Measurements from ENCODE around the gene KCNQ5.
"Not testable (repeated sequence)": the region's sequence is repeated elsewhere in the genome, so short reads cannot be mapped to it uniquely, and the experiment has no call there.

Gene KCNQ5

DNA sequence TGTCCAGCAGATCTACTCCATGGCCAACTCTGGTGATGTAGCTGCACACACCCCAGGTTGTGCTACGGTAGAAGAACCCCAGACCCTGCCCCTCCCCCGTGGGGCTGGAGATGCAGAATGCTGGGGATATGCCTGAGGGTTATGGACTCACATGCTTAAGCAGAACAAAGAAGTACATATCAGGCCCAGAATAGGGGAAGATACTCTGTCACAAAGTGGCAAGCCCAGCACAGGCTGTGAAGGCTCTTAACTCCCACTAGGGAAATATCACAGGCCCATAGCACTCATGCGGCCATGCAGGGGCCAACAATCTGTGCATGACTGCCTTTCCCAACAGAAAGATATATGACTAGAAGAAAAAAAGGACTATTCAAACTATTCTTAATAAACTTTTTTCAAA, 234.9 kb downstream of the KCNQ5 start:
- no peak for DNase-seq

DNA sequence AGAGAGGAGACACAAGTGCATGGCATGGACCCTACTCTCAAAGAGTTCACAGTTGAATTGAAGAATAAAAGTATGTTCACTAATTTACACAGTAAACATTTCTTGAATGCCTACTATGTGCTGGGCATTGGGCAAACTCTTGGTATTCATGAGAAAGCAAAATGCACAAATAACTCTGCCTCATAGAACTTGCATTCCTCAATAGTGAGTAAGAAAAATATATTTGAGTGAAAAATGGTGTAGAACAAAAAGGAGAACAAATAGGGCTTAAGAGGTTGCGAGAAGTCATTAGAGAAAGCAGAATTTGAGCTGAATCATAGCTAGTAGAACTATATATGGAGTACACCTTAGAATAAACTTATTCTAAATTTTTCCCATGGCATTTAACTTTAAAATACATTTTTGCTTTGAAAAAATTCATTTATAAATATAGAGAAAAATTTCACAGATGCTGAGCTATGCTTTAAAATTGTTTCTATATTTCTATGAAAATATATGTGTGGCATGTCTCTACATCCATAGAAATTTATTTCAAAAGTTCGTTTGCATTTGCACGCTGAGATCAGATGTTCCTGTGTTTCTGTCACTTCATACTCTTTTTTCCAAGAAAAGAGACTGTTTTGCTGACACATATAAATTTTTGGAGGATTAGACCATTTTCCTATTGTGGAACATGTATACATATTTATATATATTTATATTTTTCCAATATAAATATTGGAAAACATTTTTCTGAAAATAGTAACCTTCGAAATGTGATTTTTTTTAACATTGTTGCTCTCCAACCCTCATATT, 236.1 kb downstream of the KCNQ5 start:
- no peak for DNase-seq

- no peak for DNase-seq
Observed at GRCh38 chr6:72861059-72861458, 239.2 kb downstream of the KCNQ5 start.

- DNase-seq: no peak
Observed at GRCh38 chr6:72861935-72862432, 240.1 kb downstream of the KCNQ5 start.

- DNase-seq: no peak
Observed at GRCh38 chr6:72863131-72863530, 241.3 kb downstream of the KCNQ5 start.

GRCh38 chr6:72864236-72864635, 242.4 kb downstream of the KCNQ5 start:
- no peak for DNase-seq

- no peak for DNase-seq
Observed at GRCh38 chr6:72864799-72865198, 242.9 kb downstream of the KCNQ5 start.

DNA sequence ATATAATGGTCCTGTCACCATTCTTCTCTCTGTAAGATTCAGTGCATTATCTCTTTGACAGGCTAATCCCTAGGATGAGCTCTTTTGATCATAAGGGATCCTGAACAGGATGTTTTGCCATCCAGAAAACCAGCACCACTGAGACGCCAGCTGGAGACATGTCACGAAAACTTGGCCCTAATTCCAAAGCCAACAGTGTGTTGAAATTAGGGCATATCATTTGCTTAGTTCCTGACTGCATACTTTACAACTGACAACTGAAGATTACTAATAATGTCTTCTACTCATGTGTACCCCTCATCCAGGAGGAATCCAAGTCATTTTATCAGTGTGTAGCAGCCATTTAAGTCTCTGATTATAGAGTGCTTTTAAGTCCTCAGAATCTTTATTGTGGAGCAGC, 243.6 kb downstream of the KCNQ5 start:
- no peak for DNase-seq

DNA sequence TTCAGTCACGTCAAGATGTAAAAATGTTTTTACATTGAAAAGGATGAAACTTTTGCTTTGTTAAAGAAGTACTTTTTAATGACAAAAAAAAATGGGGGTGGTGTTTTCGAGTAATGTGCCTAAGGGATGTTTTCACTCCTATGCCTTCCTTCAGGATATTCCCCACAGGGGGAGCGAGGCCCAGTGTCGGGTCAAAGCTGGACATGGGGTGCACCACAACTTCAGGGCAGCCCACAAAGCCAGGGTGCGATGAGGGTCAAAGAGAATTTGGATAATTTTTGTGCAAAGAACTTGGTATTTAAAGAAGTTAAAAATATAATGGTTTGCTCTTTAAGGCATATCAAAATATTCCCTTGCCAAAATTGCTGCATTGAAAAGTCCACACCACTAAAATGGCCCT, 247.8 kb downstream of the KCNQ5 start:
- no peak for DNase-seq

DNA sequence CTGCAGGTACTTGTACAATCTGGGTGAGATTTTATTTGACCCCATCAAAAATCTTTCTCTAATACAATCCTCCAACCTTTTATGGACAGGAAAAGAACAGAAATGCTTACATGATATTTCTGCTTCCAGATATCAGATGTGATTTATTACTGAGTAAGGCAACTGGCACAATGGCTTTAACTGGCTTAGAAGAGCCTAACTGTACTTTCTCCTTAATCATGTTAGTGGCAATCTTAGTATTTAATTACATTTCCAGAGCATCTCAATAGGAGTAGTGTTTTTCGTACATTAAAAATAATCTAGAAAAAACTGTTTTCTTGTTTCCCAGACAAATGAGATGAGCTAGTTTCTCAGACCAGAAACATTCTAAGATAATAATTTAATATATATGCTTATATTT, 251.6 kb downstream of the KCNQ5 start:
- DNase-seq: no peak

DNA sequence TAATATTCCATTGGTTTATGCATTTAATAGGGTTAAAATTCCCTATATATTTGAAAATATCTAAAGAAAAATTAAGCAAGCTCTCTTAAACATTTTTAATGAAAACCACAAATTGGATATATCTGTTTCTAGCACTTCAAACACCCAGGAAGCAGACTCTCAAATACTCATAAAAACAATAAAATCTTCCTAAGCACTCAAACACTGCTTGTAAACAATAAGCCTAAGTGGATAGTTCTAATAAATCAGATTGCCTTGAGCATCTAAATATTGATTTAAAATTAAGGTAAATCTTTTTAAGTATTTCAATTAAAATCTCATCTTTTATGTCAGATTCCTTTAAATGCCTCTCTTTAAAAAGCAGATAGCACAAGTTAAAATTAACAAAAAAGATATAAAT, 254.4 kb downstream of the KCNQ5 start:
- DNase-seq: no peak

DNA sequence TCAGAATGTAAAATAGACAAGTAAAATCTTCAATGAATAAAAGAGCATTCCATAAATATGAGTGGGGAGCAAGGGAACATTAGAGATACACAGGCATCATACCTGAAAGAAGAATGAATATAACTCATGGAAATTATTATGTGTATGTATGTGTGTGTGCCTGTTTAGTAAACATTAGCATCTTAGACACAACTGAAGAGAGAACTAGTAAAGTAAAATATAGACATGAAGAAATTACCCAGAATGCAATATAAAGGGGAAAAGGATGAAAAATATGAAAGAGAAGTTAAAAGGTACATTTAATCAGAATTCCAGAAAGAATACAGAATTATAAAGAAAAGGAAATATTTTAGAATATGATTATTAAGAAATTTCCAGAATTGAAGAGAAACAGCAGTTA, 264.3 kb downstream of the KCNQ5 start:
- no peak for DNase-seq

GRCh38 chr6:72890233-72890632, 268.4 kb downstream of the KCNQ5 start:
- DNase-seq: no peak

GRCh38 chr6:72890671-72891070, 268.8 kb downstream of the KCNQ5 start:
- no peak for DNase-seq

- no peak for DNase-seq
Observed at GRCh38 chr6:72892901-72893300, 271.0 kb downstream of the KCNQ5 start.

GRCh38 chr6:72894091-72894490, 272.2 kb downstream of the KCNQ5 start:
- DNase-seq: no peak

DNA sequence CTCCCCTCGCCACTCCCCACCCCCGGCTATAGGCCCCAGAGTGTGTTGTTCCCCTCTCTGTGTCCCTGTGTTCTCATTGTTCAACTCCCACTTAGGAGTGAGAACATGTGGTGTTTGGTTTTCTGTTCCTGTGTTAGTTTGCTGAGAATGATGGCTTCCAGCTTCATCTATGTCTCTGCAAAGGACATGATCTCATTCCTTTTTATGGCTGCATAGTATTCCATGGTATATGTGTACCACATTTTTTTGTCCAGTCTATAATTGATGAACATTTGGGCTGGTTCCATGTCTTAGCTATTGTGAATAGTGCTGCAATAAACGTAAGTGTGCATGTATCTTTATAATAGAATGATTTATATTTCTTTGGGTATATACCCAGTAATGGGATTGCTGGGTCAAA, 276.4 kb downstream of the KCNQ5 start:
- not testable (repeated sequence) for DNase-seq

- no peak for DNase-seq
Observed at GRCh38 chr6:72905705-72906478, 284.0 kb downstream of the KCNQ5 start.

DNA sequence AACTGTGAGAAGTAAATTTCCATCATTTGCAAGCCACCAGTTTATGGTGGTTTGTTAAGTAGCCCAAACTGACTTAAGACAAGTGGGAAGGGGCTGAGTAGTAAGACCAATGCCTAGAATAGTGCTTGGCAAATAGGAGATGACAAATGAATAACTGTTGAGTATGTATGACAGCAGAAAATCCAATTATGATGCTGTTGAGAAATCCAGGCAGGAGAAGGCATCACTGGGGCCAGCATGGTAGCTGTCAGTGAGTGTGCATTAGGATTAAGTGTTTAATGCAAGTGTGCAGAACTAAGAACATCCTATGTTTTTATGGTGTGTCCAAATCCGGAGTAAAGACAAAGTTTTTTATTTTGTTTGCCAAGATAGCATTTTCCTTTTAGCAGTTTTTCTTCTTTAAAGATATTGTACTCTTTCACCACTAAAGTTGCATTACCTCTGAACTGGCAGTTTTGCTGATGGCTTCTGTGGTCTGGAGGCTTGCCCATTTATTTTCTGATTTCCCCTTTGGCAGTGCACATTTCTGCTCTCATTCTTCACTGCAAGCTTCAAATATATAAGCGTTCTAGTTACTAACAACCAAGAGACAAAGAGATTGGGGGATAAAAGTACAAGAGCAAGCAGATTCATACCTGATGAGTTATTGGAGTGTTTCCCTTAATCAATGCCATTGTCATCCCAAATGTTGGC, 289.7 kb downstream of the KCNQ5 start:
- DNase-seq: no peak

- DNase-seq: no peak
Observed at GRCh38 chr6:72913797-72914196, 291.9 kb downstream of the KCNQ5 start.

DNA sequence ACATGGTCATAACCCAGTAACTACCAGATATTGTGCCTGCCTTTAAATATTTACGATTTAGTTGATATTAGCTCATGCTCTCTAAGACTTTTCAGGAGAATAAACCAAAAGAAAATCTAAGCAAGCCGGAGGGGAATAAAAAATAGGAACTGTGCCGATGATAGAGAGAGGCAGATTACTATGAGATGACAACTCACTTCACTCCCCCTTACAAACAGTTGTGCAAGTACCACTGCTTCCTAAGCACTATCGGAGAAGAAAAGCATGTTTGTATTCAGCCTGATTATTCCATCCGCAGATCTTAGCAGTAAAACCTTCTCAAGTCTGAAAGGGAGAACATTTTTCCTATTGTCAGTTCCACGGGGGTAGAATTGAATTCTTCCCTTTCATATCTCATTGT, 294.4 kb downstream of the KCNQ5 start:
- no peak for DNase-seq

DNA sequence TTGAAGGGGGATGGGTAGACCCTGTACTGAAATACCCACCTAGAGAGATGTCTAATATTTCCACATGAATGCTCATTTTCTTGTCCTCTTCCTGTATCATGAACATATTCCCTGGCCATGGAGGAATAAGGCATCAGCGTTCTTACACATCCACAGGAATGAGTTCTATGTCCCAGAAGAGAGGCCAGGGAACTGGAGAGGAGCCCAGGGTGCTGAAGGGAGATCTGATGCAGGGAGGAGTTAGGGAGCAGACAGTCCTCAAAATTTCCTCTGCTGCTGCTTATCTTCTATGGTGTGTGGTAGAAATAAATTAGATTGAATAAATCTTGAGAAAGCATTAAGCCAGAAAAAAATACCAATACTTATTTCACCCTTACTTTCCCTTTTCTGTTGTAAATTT, 295.0 kb downstream of the KCNQ5 start:
- no peak for DNase-seq

DNA sequence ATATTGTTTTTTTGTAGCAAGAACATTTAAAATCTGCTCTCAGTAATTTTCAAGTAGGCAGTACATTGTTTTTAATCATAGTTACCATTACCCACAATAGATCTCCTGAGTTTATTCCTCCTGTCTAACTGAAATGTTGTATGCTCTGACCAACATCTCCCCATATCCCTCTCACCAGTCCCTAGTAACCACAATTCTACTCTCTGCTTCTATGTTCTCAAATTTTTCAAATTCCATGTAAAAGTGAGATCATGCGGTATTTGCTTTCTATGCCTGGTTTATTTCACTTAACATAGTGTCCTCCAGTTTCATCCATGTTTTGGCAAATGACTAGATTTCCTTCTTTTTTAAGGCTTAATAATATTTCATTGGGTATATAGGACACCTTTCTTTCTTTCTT, 300.5 kb downstream of the KCNQ5 start:
- DNase-seq: no peak

GRCh38 chr6:72925136-72925535, 303.3 kb downstream of the KCNQ5 start:
- DNase-seq: no peak
